SJCRH30 (cell line): ENCODE results near the gene LRRC47. TPM values are rescaled to one million over a fixed set of nuclear protein-coding genes. Genes with fewer than 3 reads are reported as not detected.

Experiments
- DNase-seq, 2 experiments: peaks; one replicate each; pipeline ENCODE4 v3.0.0-alpha.2; 2015 to 2020
- H3K27ac ChIP-seq: fragments of 250-450 bp; sonication (Bioruptor Pico); 2 replicates; pipeline ENCODE4 v1.5.1; 2020; ENCODE audit warnings: mild to moderate bottlenecking, moderate library complexity
- H3K27me3 ChIP-seq: fragments of 250-450 bp; sonication (Bioruptor Pico); 2 replicates; pipeline ENCODE4 v1.5.1; 2020; ENCODE audit warnings: mild to moderate bottlenecking, moderate library complexity
- H3K36me3 ChIP-seq: fragments of 250-450 bp; sonication (Bioruptor Pico); 2 replicates; pipeline ENCODE4 v1.5.1; 2020; ENCODE audit warnings: mild to moderate bottlenecking, moderate library complexity
- H3K4me1 ChIP-seq: fragments of 250-450 bp; sonication (Bioruptor Pico); 2 replicates; pipeline ENCODE4 v1.5.1; 2020; ENCODE audit warnings: mild to moderate bottlenecking, moderate library complexity
- H3K4me3 ChIP-seq: fragments of 250-450 bp; sonication (Bioruptor Pico); 2 replicates; pipeline ENCODE4 v1.5.1; 2020; ENCODE audit warnings: mild to moderate bottlenecking, moderate library complexity
- H3K9me3 ChIP-seq: fragments of 250-450 bp; sonication (Bioruptor Pico); replicated peaks from 2 replicates; pipeline ENCODE4 v1.5.1; 2020; ENCODE audit warnings: mild to moderate bottlenecking, moderate library complexity
- total RNA-seq: library from RNA; depleted of rRNA; stranded (reverse); fragments of >200 nt; shearing (Covaris generic); gene quantifications from 2 replicates; pipeline ENCODE4 v1.2.3, GENCODE V29; 2014

LRRC47 gene
- total RNA-seq, 1 experiment from 2014 or later, result 51.9 TPM

GRCh38 chr1:3745590-3746381, 50.5 kb downstream of the LRRC47 start:
- Histone ChIP-seq H3K27ac (no peak overlapping the region), H3K4me3 (no peak overlapping the region), H3K4me1 (peaks cover under 1% of the 10 kb centered on the region), H3K27me3 (peaks cover 6% of the 10 kb centered on the region; the same call in 1 of the 2 replicates), H3K9me3 (no peaks in the 10 kb centered on the region), H3K36me3 (no peaks in the 10 kb centered on the region)
- no peak for DNase-seq

- Histone ChIP-seq H3K4me1 (peaks cover 8% of the 10 kb centered on the region), H3K36me3 (no peaks in the 10 kb centered on the region), H3K9me3 (no peaks in the 10 kb centered on the region), H3K27me3 (peaks cover 6% of the 10 kb centered on the region; the same call in 1 of the 2 replicates), H3K4me3 (no peak overlapping the region), H3K27ac (no peak overlapping the region)
- no peak for DNase-seq
These were observed 51.2 kb downstream of the LRRC47 start for GRCh38 chr1:3745071-3745470.

- no peaks in the 10 kb centered on the region for H3K36me3 ChIP-seq
- no peaks in the 10 kb centered on the region for H3K9me3 ChIP-seq
- no peak overlapping the region for H3K27ac ChIP-seq
- no peak overlapping the region for H3K4me3 ChIP-seq
- peaks cover 6% of the 10 kb centered on the region; the same call in 1 of the 2 replicates for H3K27me3 ChIP-seq
- peaks cover 11% of the 10 kb centered on the region for H3K4me1 ChIP-seq
- DNase-seq, result no peak
These were observed 51.7 kb downstream of the LRRC47 start for GRCh38 chr1:3744646-3745045.

GRCh38 chr1:3743826-3744225, 52.5 kb downstream of the LRRC47 start:
- H3K27ac ChIP-seq, result no peak overlapping the region
- no peaks in the 10 kb centered on the region for H3K9me3 ChIP-seq
- peaks cover 11% of the 10 kb centered on the region for H3K4me1 ChIP-seq
- no peak overlapping the region for H3K4me3 ChIP-seq
- DNase-seq, result no peak
- H3K36me3 ChIP-seq, result no peaks in the 10 kb centered on the region
- no peaks in the 10 kb centered on the region for H3K27me3 ChIP-seq

GRCh38 chr1:3743421-3743820, 52.9 kb downstream of the LRRC47 start:
- peaks cover 11% of the 10 kb centered on the region for H3K4me1 ChIP-seq
- no peak for DNase-seq
- H3K36me3 ChIP-seq, result no peaks in the 10 kb centered on the region
- no peaks in the 10 kb centered on the region for H3K9me3 ChIP-seq
- no peaks in the 10 kb centered on the region for H3K27me3 ChIP-seq
- H3K27ac ChIP-seq, result no peak overlapping the region
- no peak overlapping the region for H3K4me3 ChIP-seq

- Histone ChIP-seq H3K27ac (no peak overlapping the region), H3K27me3 (no peaks in the 10 kb centered on the region), H3K4me3 (no peak overlapping the region), H3K9me3 (no peaks in the 10 kb centered on the region), H3K36me3 (peaks cover 5% of the 10 kb centered on the region; the same call in 1 of the 2 replicates), H3K4me1 (peaks cover 11% of the 10 kb centered on the region)
- DNase-seq, result no peak
These were observed 53.6 kb downstream of the LRRC47 start for GRCh38 chr1:3742439-3743298.

GRCh38 chr1:3741566-3742438, 54.5 kb downstream of the LRRC47 start:
- no peak for DNase-seq
- peaks cover 5% of the 10 kb centered on the region; the same call in 1 of the 2 replicates for H3K36me3 ChIP-seq

GRCh38 chr1:3740752-3741151, 55.5 kb downstream of the LRRC47 start:
- peak overlapping the region; percentile 51 for H3K27ac ChIP-seq
- DNase-seq, result no peak
- no peaks in the 10 kb centered on the region for H3K27me3 ChIP-seq
- H3K36me3 ChIP-seq, result peaks cover 5% of the 10 kb centered on the region; the same call in 1 of the 2 replicates
- no peaks in the 10 kb centered on the region for H3K9me3 ChIP-seq
- H3K4me3 ChIP-seq, result no peak overlapping the region
- peaks cover 18% of the 10 kb centered on the region for H3K4me1 ChIP-seq

More at GRCh38 chr1:3741566-3742438, 54.5 kb downstream of the LRRC47 start:
- H3K9me3 ChIP-seq, result no peaks in the 10 kb centered on the region
- no peaks in the 10 kb centered on the region for H3K27me3 ChIP-seq
- H3K27ac ChIP-seq, result no peak overlapping the region
- H3K4me3 ChIP-seq, result no peak overlapping the region
- H3K4me1 ChIP-seq, result peaks cover 11% of the 10 kb centered on the region

- Histone ChIP-seq H3K9me3 (no peaks in the 10 kb centered on the region), H3K27ac (peak overlapping the region; percentile 51), H3K4me1 (peaks cover 25% of the 10 kb centered on the region), H3K36me3 (peaks cover 5% of the 10 kb centered on the region; the same call in 1 of the 2 replicates), H3K4me3 (no peak overlapping the region), H3K27me3 (no peaks in the 10 kb centered on the region)
- DNase-seq, result peak; percentile 81 to 84
These were observed 56.3 kb downstream of the LRRC47 start for GRCh38 chr1:3740042-3740441.

GRCh38 chr1:3738943-3739342, 57.4 kb downstream of the LRRC47 start:
- peaks cover 30% of the 10 kb centered on the region for H3K4me1 ChIP-seq
- H3K27me3 ChIP-seq, result no peaks in the 10 kb centered on the region
- no peak for DNase-seq
- H3K27ac ChIP-seq, result no peak overlapping the region
- H3K9me3 ChIP-seq, result no peaks in the 10 kb centered on the region
- H3K36me3 ChIP-seq, result peaks cover 5% of the 10 kb centered on the region; the same call in 1 of the 2 replicates
- no peak overlapping the region for H3K4me3 ChIP-seq

GRCh38 chr1:3736708-3737107, 59.6 kb downstream of the LRRC47 start:
- peaks cover 5% of the 10 kb centered on the region; the same call in 1 of the 2 replicates for H3K36me3 ChIP-seq
- no peak overlapping the region for H3K27ac ChIP-seq
- peaks cover 30% of the 10 kb centered on the region for H3K4me1 ChIP-seq
- no peaks in the 10 kb centered on the region for H3K9me3 ChIP-seq
- DNase-seq, result no peak
- no peaks in the 10 kb centered on the region for H3K27me3 ChIP-seq
- no peak overlapping the region for H3K4me3 ChIP-seq

GRCh38 chr1:3736131-3736561, 60.2 kb downstream of the LRRC47 start:
- Histone ChIP-seq H3K36me3 (peaks cover 5% of the 10 kb centered on the region; the same call in 1 of the 2 replicates), H3K27ac (peak overlapping the region; percentile 58; the same call in 1 of the 2 replicates), H3K4me1 (peaks cover 30% of the 10 kb centered on the region), H3K4me3 (no peak overlapping the region), H3K27me3 (no peaks in the 10 kb centered on the region), H3K9me3 (no peaks in the 10 kb centered on the region)
- DNase-seq, result no peak

GRCh38 chr1:3735688-3736087, 60.6 kb downstream of the LRRC47 start:
- H3K27ac ChIP-seq, result peak overlapping the region; percentile 58
- no peak overlapping the region for H3K4me3 ChIP-seq
- H3K4me1 ChIP-seq, result peaks cover 29% of the 10 kb centered on the region
- peaks cover 5% of the 10 kb centered on the region; the same call in 1 of the 2 replicates for H3K36me3 ChIP-seq
- H3K9me3 ChIP-seq, result no peaks in the 10 kb centered on the region
- H3K27me3 ChIP-seq, result no peaks in the 10 kb centered on the region
- DNase-seq, result peak in 1 of 2 experiments; percentile 67
